LNCaP clone FGC (cell line): ENCODE results near the gene KCNK10.

ENCODE experiments used
- DNase-seq: peaks from one replicate; pipeline ENCODE4 v3.0.0-alpha.2; 2011; ENCODE audit warnings: low read depth
- H3K4me3 ChIP-seq: 2 replicates; pipeline ENCODE4 v1.5.1; 2011; ENCODE audit warnings: mild to moderate bottlenecking, low read depth, low read length, control low read depth
- TF ChIP-seq, protein P1 (sequence below): IDR thresholded peaks from 2 replicates; pipeline ENCODE4 v1.5.1; 2012; ENCODE audit warnings: mild to moderate bottlenecking; ENCODE audit not compliant: control insufficient read depth, insufficient read depth; ENCODE audit errors: extremely low read depth

The KCNK10 gene

DNA sequence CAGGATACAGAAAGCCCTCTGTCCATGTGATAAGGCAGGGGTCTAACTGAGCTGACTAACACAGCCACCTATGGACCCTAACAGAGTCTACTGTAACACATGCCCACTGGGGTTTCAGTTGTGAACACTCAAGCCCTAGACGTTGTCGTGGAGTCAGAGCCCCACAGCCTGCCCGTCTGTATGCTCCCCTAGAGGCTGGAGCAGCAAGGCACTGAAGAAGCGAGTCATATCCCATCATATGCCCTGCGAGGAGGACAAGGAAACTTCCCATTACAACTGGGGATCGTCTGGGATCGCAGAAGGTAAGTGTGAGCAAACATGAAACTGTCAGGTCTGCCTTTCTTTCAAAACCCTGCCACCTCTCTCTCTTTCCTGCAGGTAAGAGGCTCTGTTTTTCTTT lies 180.1 kb downstream of the KCNK10 start:
- no peak for DNase-seq
- no peak overlapping the region for H3K4me3 ChIP-seq
- TF ChIP-seq, protein P1, sequence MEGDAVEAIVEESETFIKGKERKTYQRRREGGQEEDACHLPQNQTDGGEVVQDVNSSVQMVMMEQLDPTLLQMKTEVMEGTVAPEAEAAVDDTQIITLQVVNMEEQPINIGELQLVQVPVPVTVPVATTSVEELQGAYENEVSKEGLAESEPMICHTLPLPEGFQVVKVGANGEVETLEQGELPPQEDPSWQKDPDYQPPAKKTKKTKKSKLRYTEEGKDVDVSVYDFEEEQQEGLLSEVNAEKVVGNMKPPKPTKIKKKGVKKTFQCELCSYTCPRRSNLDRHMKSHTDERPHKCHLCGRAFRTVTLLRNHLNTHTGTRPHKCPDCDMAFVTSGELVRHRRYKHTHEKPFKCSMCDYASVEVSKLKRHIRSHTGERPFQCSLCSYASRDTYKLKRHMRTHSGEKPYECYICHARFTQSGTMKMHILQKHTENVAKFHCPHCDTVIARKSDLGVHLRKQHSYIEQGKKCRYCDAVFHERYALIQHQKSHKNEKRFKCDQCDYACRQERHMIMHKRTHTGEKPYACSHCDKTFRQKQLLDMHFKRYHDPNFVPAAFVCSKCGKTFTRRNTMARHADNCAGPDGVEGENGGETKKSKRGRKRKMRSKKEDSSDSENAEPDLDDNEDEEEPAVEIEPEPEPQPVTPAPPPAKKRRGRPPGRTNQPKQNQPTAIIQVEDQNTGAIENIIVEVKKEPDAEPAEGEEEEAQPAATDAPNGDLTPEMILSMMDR: no peak

DNA sequence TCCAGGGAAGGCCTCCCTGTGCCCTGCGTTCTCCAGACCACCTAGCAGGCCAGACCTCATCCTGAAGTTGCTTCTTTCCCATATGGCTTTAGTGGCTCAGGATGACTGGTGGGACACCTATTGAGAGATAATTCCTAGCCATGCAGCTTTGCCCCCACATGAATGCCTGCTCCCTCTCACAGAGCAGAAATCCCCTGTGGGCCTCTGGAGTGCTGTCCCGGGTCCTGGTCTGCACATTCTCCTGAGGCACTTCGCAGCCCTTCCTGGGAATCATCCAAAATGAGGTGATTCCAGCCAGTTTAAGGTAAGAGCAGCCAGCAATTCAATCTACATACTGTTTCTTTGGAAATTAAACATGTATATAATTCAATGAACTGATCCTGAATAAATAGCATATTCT lies 182.2 kb downstream of the KCNK10 start:
- no peak overlapping the region for H3K4me3 ChIP-seq
- TF ChIP-seq, protein P1: no peak
- no peak for DNase-seq

DNA sequence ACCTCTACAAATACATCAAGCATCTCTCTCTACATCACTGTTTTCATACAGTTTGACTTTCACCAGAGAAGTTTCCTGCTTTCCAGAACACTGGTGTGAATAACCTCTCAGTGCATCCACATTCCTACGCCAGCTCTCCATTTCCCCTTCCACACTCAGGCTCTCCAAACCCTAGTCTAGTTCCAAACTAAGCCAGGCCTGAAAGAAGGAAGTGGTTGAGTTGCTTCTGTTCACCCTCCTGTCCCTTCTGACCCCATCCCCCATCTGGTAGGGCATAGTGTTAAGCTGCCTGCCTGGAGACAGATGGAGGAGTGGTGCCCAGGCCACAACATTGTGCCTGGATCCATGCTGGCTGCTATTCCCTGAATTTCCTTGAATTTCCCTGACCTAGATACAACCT lies 185.7 kb downstream of the KCNK10 start:
- no peak for DNase-seq
- no peak overlapping the region for H3K4me3 ChIP-seq
- TF ChIP-seq, protein P1: no peak
